ENCODE results near the gene GSK3A.
"Not testable (repeated sequence)": the region's sequence is repeated elsewhere in the genome, so short reads cannot be mapped to it uniquely, and the experiment has no call there.

The GSK3A gene

DNA sequence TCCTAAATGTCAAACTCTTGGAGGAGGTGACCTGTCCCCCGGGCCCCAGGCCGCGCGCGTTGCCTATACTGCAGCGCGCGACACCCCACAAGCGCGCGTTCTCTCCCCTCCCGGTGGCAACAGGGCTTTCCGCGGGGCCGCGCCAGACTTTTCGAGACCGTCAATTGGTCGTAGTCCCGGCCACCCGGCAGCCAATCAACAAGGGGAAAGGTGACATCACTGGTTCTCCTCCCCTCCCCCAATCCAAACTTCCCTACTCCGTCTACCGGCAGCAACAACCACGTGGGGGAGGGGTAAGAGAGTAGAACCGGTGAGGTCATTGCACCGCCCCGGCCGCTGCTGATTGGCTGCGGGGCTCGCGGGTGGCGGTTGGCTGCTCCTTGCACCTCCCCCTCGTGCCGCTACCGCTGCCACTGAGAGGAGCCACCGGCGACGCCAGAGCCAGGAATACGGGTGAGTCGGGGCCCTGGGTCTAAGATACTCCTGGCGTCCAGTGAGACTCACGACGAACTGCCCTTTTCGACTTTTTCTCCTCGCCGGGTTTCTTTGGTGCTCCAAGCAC lies 25.8 kb upstream of the GSK3A start:
- no peak overlapping the region for H3K23ac ChIP-seq (ENCODE audit: low read length)
- H3K79me2 ChIP-seq (ENCODE audit: control insufficient read depth, insufficient read depth, low read length) = no peaks in the 10 kb centered on the region
- H4K8ac ChIP-seq (ENCODE audit: low read depth, low read length) = no peak overlapping the region
- peak overlapping the region; percentile 77 for H3K9ac ChIP-seq (ENCODE audit: low read length)
- H2BK15ac ChIP-seq (replicated peaks; ENCODE audit: low read depth) = no peak overlapping the region
- peak overlapping the region; percentile 75 for H3K18ac ChIP-seq (ENCODE audit: low read length)
- peak overlapping the region; percentile 53 for H3K4me2 ChIP-seq (ENCODE audit: low read length)
- no peaks in the 10 kb centered on the region for H3K27me3 ChIP-seq (ENCODE audit: insufficient read depth, low read length, poor library complexity)
- peak overlapping the region; percentile 41 for H3K27ac ChIP-seq (ENCODE audit: low read depth, low read length)
- H3K79me1 ChIP-seq (ENCODE audit: low read length) = peaks cover 7% of the 10 kb centered on the region
- WGBS (ENCODE audit: extremely low coverage, insufficient coverage, low lambda C conversion rate) = no CpG with 5 or more reads among the region's 46 CpGs
- H3K56ac ChIP-seq (ENCODE audit: low read length) = peak overlapping the region; percentile 94
- peak overlapping the region; percentile 71 for H3K4me3 ChIP-seq (ENCODE audit: low read length)
- no peak overlapping the region for H4K5ac ChIP-seq (ENCODE audit: low read length)
- peak overlapping the region; percentile 65 for H2BK5ac ChIP-seq (ENCODE audit: low read length)
- H2AK5ac ChIP-seq (ENCODE audit: low read length) = no peak overlapping the region
- DNase-seq = peak; percentile 100
- H3K4ac ChIP-seq (ENCODE audit: low read depth, low read length) = peak overlapping the region; percentile 96
- H3K36me3 ChIP-seq (ENCODE audit: control insufficient read depth, insufficient read depth, low read length) = no peaks in the 10 kb centered on the region
- peaks cover 2% of the 10 kb centered on the region for H3K4me1 ChIP-seq (ENCODE audit: control insufficient read depth, low read depth, low read length)
- H2BK120ac ChIP-seq (ENCODE audit: low read depth, low read length) = no peak overlapping the region

DNA sequence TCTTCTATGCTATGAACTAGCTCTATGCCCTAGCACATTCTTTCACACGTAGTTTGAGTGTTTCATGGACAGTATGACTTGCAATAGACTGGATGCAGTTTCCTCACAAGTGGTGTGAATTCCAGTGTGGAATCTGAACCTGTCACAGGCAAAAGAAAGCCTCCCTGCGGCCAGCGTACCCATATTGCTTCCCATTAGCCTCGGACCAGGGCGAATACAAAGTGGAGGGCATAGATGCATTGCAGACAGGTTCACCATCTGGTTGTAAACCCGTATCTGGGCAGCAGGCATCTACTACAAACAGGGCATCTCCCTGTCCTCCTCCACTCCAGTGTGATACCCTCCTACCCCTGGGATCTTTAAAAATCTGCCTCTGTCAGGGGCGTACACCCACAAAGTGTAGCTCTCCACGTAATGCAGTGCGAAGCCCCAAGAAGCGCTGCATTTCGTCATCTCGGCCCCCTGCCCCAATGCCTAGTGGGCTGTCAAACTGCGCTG lies 25.3 kb upstream of the GSK3A start:
- no peak for DNase-seq
- Histone ChIP-seq H3K23ac (ENCODE audit: low read length) (no peak overlapping the region), H2BK120ac (ENCODE audit: low read depth, low read length) (no peak overlapping the region), H3K79me1 (ENCODE audit: low read length) (peaks cover 7% of the 10 kb centered on the region), H3K79me2 (ENCODE audit: control insufficient read depth, insufficient read depth, low read length) (no peaks in the 10 kb centered on the region), H2BK5ac (ENCODE audit: low read length) (no peak overlapping the region), H3K18ac (ENCODE audit: low read length) (no peak overlapping the region), H3K9ac (ENCODE audit: low read length) (peak overlapping the region; percentile 71), H3K56ac (ENCODE audit: low read length) (peak overlapping the region; percentile 82), H2AK5ac (ENCODE audit: low read length) (no peak overlapping the region), H3K27me3 (ENCODE audit: insufficient read depth, low read length, poor library complexity) (no peaks in the 10 kb centered on the region), H3K36me3 (ENCODE audit: control insufficient read depth, insufficient read depth, low read length) (no peaks in the 10 kb centered on the region), H2BK15ac (replicated peaks; ENCODE audit: low read depth) (no peak overlapping the region), H3K4me2 (ENCODE audit: low read length) (peak overlapping the region; percentile 53), H3K4me3 (ENCODE audit: low read length) (peak overlapping the region; percentile 17), H3K4ac (ENCODE audit: low read depth, low read length) (no peak overlapping the region), H3K4me1 (ENCODE audit: control insufficient read depth, low read depth, low read length) (peaks cover 2% of the 10 kb centered on the region), H3K27ac (ENCODE audit: low read depth, low read length) (no peak overlapping the region), H4K8ac (ENCODE audit: low read depth, low read length) (no peak overlapping the region), H4K5ac (ENCODE audit: low read length) (no peak overlapping the region)
- no CpG with 5 or more reads among the region's 13 CpGs for WGBS (ENCODE audit: extremely low coverage, insufficient coverage, low lambda C conversion rate)

DNA sequence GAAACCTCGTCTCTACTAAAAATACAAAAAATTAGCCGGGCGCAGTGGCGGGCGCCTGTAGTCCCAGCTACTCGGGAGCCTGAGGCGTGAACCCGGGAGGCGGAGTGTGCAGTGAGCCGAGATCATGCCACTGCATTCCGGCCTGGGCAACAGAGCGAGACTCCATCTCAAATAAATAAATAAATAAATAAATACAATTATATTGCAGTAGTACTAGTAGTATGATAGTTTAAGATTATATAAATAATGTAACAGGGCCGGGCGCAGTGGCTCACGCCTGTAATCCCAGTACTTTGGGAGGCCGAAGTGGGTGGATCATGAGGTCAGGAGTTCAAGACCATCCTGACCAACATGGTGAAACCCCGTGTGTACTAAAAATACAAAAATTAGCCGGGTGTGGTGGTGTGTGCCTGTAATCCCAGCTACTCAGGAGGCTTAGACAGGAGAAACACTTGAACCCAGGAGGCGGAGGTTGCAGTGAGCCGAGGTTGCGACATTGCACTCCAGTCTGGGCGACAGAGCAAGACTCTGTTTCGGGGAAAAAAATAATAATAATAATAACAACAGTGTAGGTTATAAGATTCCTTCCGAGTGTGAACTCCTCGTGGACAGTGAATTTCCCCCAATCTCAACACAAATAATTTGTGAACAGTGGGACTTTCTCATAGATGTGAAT lies 24.7 kb upstream of the GSK3A start:
- DNase-seq; H2BK15ac ChIP-seq (replicated peaks; ENCODE audit: low read depth); H3K36me3 ChIP-seq (ENCODE audit: control insufficient read depth, insufficient read depth, low read length); H3K23ac ChIP-seq (ENCODE audit: low read length); H3K27me3 ChIP-seq (ENCODE audit: insufficient read depth, low read length, poor library complexity); H3K18ac ChIP-seq (ENCODE audit: low read length); H3K4me3 ChIP-seq (ENCODE audit: low read length); H4K8ac ChIP-seq (ENCODE audit: low read depth, low read length); H3K4me1 ChIP-seq (ENCODE audit: control insufficient read depth, low read depth, low read length); H2AK5ac ChIP-seq (ENCODE audit: low read length); H2BK5ac ChIP-seq (ENCODE audit: low read length); H4K5ac ChIP-seq (ENCODE audit: low read length); H3K4ac ChIP-seq (ENCODE audit: low read depth, low read length); H3K56ac ChIP-seq (ENCODE audit: low read length); H3K79me2 ChIP-seq (ENCODE audit: control insufficient read depth, insufficient read depth, low read length); H3K27ac ChIP-seq (ENCODE audit: low read depth, low read length); H3K4me2 ChIP-seq (ENCODE audit: low read length); H3K79me1 ChIP-seq (ENCODE audit: low read length); H2BK120ac ChIP-seq (ENCODE audit: low read depth, low read length); H3K9ac ChIP-seq (ENCODE audit: low read length): not testable (repeated sequence)
- no CpG with 5 or more reads among the region's 25 CpGs for WGBS (ENCODE audit: extremely low coverage, insufficient coverage, low lambda C conversion rate)

DNA sequence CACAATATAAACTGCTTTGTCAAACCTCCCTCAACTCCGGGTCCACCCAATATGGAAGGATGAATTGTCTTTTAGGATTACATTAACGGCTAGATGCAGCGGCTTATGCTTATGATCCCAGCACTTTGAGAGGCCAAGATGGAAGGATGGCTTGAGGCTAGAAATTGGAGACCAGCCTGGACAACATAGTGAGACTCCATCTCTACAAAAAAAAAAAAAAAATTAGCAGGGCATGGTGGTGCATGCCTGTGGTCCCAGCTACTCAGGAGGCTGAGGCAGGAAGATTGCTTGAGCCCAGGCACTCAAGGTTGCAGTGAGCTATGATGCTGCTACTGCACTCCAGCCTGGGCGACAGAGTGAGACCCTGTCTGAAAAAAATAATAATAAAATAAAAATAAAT lies 23.7 kb upstream of the GSK3A start:
- not testable (repeated sequence) for H3K79me1 ChIP-seq (ENCODE audit: low read length); H3K9ac ChIP-seq (ENCODE audit: low read length); H3K4me3 ChIP-seq (ENCODE audit: low read length); H3K4ac ChIP-seq (ENCODE audit: low read depth, low read length); H2BK5ac ChIP-seq (ENCODE audit: low read length); H3K4me2 ChIP-seq (ENCODE audit: low read length); H2BK120ac ChIP-seq (ENCODE audit: low read depth, low read length); H3K79me2 ChIP-seq (ENCODE audit: control insufficient read depth, insufficient read depth, low read length); H4K8ac ChIP-seq (ENCODE audit: low read depth, low read length); H2AK5ac ChIP-seq (ENCODE audit: low read length); H3K18ac ChIP-seq (ENCODE audit: low read length); H3K36me3 ChIP-seq (ENCODE audit: control insufficient read depth, insufficient read depth, low read length); H3K4me1 ChIP-seq (ENCODE audit: control insufficient read depth, low read depth, low read length); H2BK15ac ChIP-seq (replicated peaks; ENCODE audit: low read depth); H3K23ac ChIP-seq (ENCODE audit: low read length); H3K56ac ChIP-seq (ENCODE audit: low read length); H3K27me3 ChIP-seq (ENCODE audit: insufficient read depth, low read length, poor library complexity); H4K5ac ChIP-seq (ENCODE audit: low read length); DNase-seq; H3K27ac ChIP-seq (ENCODE audit: low read depth, low read length)
- no CpG with 5 or more reads among the region's 4 CpGs for WGBS (ENCODE audit: extremely low coverage, insufficient coverage, low lambda C conversion rate)

DNA sequence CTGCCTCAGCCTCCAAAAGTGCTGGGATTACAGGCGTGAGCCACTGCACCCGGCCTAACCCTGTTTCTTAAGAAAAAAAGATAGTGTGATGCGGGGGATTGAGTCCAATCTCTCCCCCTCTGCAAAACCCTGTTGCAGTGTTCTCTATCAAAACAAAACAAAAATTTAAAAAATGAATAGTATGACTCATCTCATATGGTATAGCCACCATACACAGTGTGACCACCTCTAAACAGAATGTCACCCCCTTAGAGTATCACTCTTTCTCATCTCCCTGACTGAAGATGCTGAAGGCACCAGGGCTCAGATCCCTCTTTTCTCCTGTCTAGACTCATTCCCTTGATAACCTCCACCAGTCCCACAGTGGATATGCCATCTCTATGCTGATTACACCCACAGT lies 19.4 kb upstream of the GSK3A start:
- no peak overlapping the region for H2BK15ac ChIP-seq (replicated peaks; ENCODE audit: low read depth)
- H3K27me3 ChIP-seq (ENCODE audit: insufficient read depth, low read length, poor library complexity) = no peaks in the 10 kb centered on the region
- no peak overlapping the region for H3K4ac ChIP-seq (ENCODE audit: low read depth, low read length)
- H3K56ac ChIP-seq (ENCODE audit: low read length) = no peak overlapping the region
- H3K9ac ChIP-seq (ENCODE audit: low read length) = no peak overlapping the region
- H3K4me2 ChIP-seq (ENCODE audit: low read length) = no peak overlapping the region
- H3K79me1 ChIP-seq (ENCODE audit: low read length) = no peaks in the 10 kb centered on the region
- H3K23ac ChIP-seq (ENCODE audit: low read length) = no peak overlapping the region
- H3K4me3 ChIP-seq (ENCODE audit: low read length) = no peak overlapping the region
- no peak overlapping the region for H3K27ac ChIP-seq (ENCODE audit: low read depth, low read length)
- no peak overlapping the region for H3K18ac ChIP-seq (ENCODE audit: low read length)
- H3K4me1 ChIP-seq (ENCODE audit: control insufficient read depth, low read depth, low read length) = no peaks in the 10 kb centered on the region
- no CpG with 5 or more reads among the region's 3 CpGs for WGBS (ENCODE audit: extremely low coverage, insufficient coverage, low lambda C conversion rate)
- H4K8ac ChIP-seq (ENCODE audit: low read depth, low read length) = no peak overlapping the region
- H3K79me2 ChIP-seq (ENCODE audit: control insufficient read depth, insufficient read depth, low read length) = no peaks in the 10 kb centered on the region
- no peaks in the 10 kb centered on the region for H3K36me3 ChIP-seq (ENCODE audit: control insufficient read depth, insufficient read depth, low read length)
- H4K5ac ChIP-seq (ENCODE audit: low read length) = no peak overlapping the region
- DNase-seq = no peak
- H2AK5ac ChIP-seq (ENCODE audit: low read length) = no peak overlapping the region
- no peak overlapping the region for H2BK5ac ChIP-seq (ENCODE audit: low read length)
- no peak overlapping the region for H2BK120ac ChIP-seq (ENCODE audit: low read depth, low read length)
